Measurements from ENCODE around the gene UBE2M.

Gene UBE2M

GRCh38 chr19:58538257-58539168 is 19.9 kb downstream of the UBE2M start:
- peak; percentile 77 for DNase-seq

GRCh38 chr19:58536852-58537798 is 21.3 kb downstream of the UBE2M start:
- DNase-seq: no peak

GRCh38 chr19:58535857-58536256 is 22.6 kb downstream of the UBE2M start:
- no peak for DNase-seq

- no peak for DNase-seq
Observed at GRCh38 chr19:58531034-58531840, 27.2 kb downstream of the UBE2M start.

- no peak for DNase-seq
Observed at GRCh38 chr19:58529405-58529804, 29.0 kb downstream of the UBE2M start.

- DNase-seq: no peak
Observed at GRCh38 chr19:58522709-58523108, 35.7 kb downstream of the UBE2M start.

- no peak for DNase-seq
Observed at GRCh38 chr19:58521651-58522050, 36.8 kb downstream of the UBE2M start.

GRCh38 chr19:58520257-58520599 is 38.2 kb downstream of the UBE2M start:
- DNase-seq: no peak

- DNase-seq: peak; percentile 97
Observed at GRCh38 chr19:58519355-58520256, 38.8 kb downstream of the UBE2M start, which contains the start of gene ZBTB45. Gene ZBTB45 (minus strand): TSS chr19:58519810. CDS start chr19:58517673, 2,137 bp downstream.

GRCh38 chr19:58519087-58519354 is 39.4 kb downstream of the UBE2M start:
- DNase-seq: peak; percentile 83

GRCh38 chr19:58518256-58519086 is 39.9 kb downstream of the UBE2M start:
- no peak for DNase-seq

- DNase-seq: no peak
Observed at GRCh38 chr19:58516964-58517833, 41.2 kb downstream of the UBE2M start.

- DNase-seq: no peak
Observed at GRCh38 chr19:58516246-58516836, 42.1 kb downstream of the UBE2M start.

GRCh38 chr19:58515259-58515658 is 43.2 kb downstream of the UBE2M start:
- no peak for DNase-seq

GRCh38 chr19:58514564-58515022 is 43.8 kb downstream of the UBE2M start:
- no peak for DNase-seq

- peak; percentile 90 for DNase-seq
Observed at GRCh38 chr19:58513694-58514563, 44.5 kb downstream of the UBE2M start.

GRCh38 chr19:58513213-58513693 is 45.2 kb downstream of the UBE2M start:
- no peak for DNase-seq

Measured in right hindlimb (tissue), 1 donor.